Kidney (tissue), 14 donors: ENCODE measurements around the gene ZSWIM8. TPM values are rescaled to one million over a fixed set of nuclear protein-coding genes. Genes with fewer than 3 reads are reported as not detected.

Experiments used
- DNase-seq, 5 donors: peaks; one replicate each; pipeline ENCODE4 v3.0.0-alpha.2; 2013 to 2020
- FAIRE-seq: peaks from 2 replicates; lab custom pipeline; 2012; peaks lifted over from hg19 to GRCh38; lab: Jason Lieb, UNC
- H3K27ac ChIP-seq, 2 donors: one replicate each; pipeline ENCODE4 v1.7.0; 2013; ENCODE audit warnings: low read depth in 2 of 2, low read length in 2 of 2, inconsistent platforms in 1 of 2
- H3K27me3 ChIP-seq: one replicate; pipeline ENCODE4 v1.7.1; 2013; ENCODE audit warnings: low read length, inconsistent platforms; ENCODE audit not compliant: control insufficient read depth, insufficient read depth
- H3K36me3 ChIP-seq, 3 donors: one replicate each; pipeline versions ENCODE4 v1.7.0 to v1.7.1; 2013; ENCODE audit warnings: low read length in 3 of 3, control low read depth in 1 of 3, inconsistent platforms in 1 of 3; ENCODE audit not compliant: insufficient read depth in 3 of 3, control insufficient read depth in 2 of 3
- H3K4me1 ChIP-seq, 3 donors: one replicate each; pipeline versions ENCODE4 v1.7.0 to v1.7.1; 2013; ENCODE audit warnings: low read length in 3 of 3, inconsistent platforms in 1 of 3, low read depth in 1 of 3; ENCODE audit not compliant: control insufficient read depth in 2 of 3, insufficient read depth in 2 of 3
- H3K4me3 ChIP-seq, 3 donors: one replicate each; pipeline versions ENCODE4 v1.7.0 to v1.8.1; 2013; ENCODE audit warnings: low read length in 3 of 3, control low read depth in 1 of 3, inconsistent platforms in 1 of 3
- H3K9ac ChIP-seq, 3 donors: one replicate each; pipeline versions ENCODE4 v1.7.0 to v1.7.1; 2013; ENCODE audit warnings: low read length in 3 of 3, control low read depth in 1 of 3, inconsistent platforms in 1 of 3
- H3K9me3 ChIP-seq, 3 donors: one replicate each; pipeline versions ENCODE4 v1.7.0 to v1.7.1; 2013; ENCODE audit warnings: low read length in 3 of 3, control low read depth in 1 of 3, inconsistent platforms in 1 of 3; ENCODE audit not compliant: control insufficient read depth in 2 of 3, insufficient read depth in 1 of 3
- CTCF ChIP-seq: IDR thresholded peaks from 3 replicates; pipeline ENCODE4 v1.5.1; 2012; ENCODE audit warnings: mild to moderate bottlenecking, moderate library complexity, borderline replicate concordance; ENCODE audit not compliant: insufficient read depth; ENCODE audit errors: extremely low read depth
- intact Hi-C: fragments of 100-400 bp; cut with DNase I; formaldehyde crosslinking; loops from one replicate; pipeline ENCODE4 v1.11.1; 2022
- polyA plus RNA-seq: library from polyadenylated mRNA; stranded (reverse); fragments of 350-450 nt; fragmentation: Illumina TruSeq; extraction: RNeasy Lipid Tissue Mini Kit (QIAGEN cat#74804); gene quantifications from one replicate; pipeline ENCODE4 v1.2.3, GENCODE V29; 2014; ENCODE audit warnings: low read depth, low replicate concordance; ENCODE audit not compliant: insufficient read depth
- total RNA-seq: library from RNA; stranded (reverse); fragmentation: NEBNext Ultra II Directional; extraction: Animal tissue kit (Norgen Biotek cat#: 25700); gene quantifications from one replicate; pipeline ENCODE4 v1.2.1, GENCODE V29; 2021
- donor health status: control.
- donor health status: control.
- donor health status: control.
- donor health status: control.
- donor health status: control.
- donor health status: DM: yes; HTN: yes; CAD: no.
- donor health status: Normal renal cell carcinoma (clear cell type).

Gene ZSWIM8
- total and polyA plus RNA-seq, 2 donors from 2014 or later: 91.8 to 96.7 TPM

GRCh38 chr10:73819513-73820093 is 34.2 kb downstream of the ZSWIM8 start:
- peak overlapping the region in 1 of 2 donors; percentile 51 for H3K27ac ChIP-seq
- no peak overlapping the region for H3K4me3 ChIP-seq
- DNase-seq (peak in 4 of 5 donors; percentile 43 to 89 (median 54)), FAIRE-seq (no peak)
- no peak for TF ChIP-seq CTCF
- H3K27me3 ChIP-seq: no peaks in the 10 kb centered on the region
- intact Hi-C loops: no loop called here
- peaks cover 2 to 39% (median 2%) of the 10 kb centered on the region in 3 donors for H3K36me3 ChIP-seq
- no peak overlapping the region for H3K9ac ChIP-seq
- peaks cover 0 to 10% (median 3%) of the 10 kb centered on the region in 3 donors for H3K4me1 ChIP-seq
- no peaks in the 10 kb centered on the region for H3K9me3 ChIP-seq

GRCh38 chr10:73823391-73823790 is 38.0 kb downstream of the ZSWIM8 start:
- intact Hi-C loops: no loop called here
- TF ChIP-seq CTCF: no peak
- FAIRE-seq (no peak), DNase-seq (no peak)
- H3K36me3 ChIP-seq: peaks cover 0 to 30% (median 9%) of the 10 kb centered on the region in 3 donors
- no peak overlapping the region for H3K9ac ChIP-seq
- H3K27ac ChIP-seq: no peak overlapping the region
- no peak overlapping the region for H3K4me3 ChIP-seq
- no peaks in the 10 kb centered on the region for H3K27me3 ChIP-seq
- no peaks in the 10 kb centered on the region for H3K9me3 ChIP-seq
- peaks cover 0 to 3% (median 0%) of the 10 kb centered on the region in 3 donors for H3K4me1 ChIP-seq

- Histone ChIP-seq H3K4me1 (peaks cover 0 to 3% (median 0%) of the 10 kb centered on the region in 3 donors), H3K4me3 (no peak overlapping the region), H3K36me3 (peaks cover 0 to 24% (median 9%) of the 10 kb centered on the region in 3 donors), H3K27ac (no peak overlapping the region), H3K27me3 (no peaks in the 10 kb centered on the region), H3K9me3 (no peaks in the 10 kb centered on the region), H3K9ac (no peak overlapping the region)
- TF ChIP-seq CTCF: no peak
- intact Hi-C loops: no loop called here
- no peak for DNase-seq
- FAIRE-seq: no peak
Measured at GRCh38 chr10:73824146-73824725, 38.8 kb downstream of the ZSWIM8 start.
